ENCODE results near the gene FOXJ3.

Gene FOXJ3

DNA sequence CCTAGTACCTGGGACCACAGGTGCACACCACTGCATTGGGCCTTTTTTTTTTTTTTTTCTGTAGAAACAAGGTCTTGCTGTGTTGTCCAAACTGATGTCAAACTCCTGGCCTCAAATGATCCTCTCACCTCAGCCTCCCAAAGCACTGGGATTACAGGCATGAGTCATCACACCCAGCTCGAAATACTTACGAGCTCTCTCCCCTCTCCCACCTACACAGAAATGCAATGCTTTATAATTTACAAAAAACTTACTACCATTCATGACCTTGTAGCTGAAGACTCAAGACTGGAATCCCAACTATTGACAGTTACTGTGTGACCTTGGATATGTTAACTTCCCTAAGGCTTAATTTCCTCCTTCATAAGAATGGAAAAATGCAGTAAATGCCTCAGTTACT, 18.7 kb downstream of the FOXJ3 start:
- no peak for TF ChIP-seq SP1 (IDR thresholded peaks at IDR 0.05)
- TF ChIP-seq FOXM1 (IDR thresholded peaks at IDR 0.05; ENCODE audit: borderline replicate concordance) = no peak
- TF ChIP-seq, protein P1, sequence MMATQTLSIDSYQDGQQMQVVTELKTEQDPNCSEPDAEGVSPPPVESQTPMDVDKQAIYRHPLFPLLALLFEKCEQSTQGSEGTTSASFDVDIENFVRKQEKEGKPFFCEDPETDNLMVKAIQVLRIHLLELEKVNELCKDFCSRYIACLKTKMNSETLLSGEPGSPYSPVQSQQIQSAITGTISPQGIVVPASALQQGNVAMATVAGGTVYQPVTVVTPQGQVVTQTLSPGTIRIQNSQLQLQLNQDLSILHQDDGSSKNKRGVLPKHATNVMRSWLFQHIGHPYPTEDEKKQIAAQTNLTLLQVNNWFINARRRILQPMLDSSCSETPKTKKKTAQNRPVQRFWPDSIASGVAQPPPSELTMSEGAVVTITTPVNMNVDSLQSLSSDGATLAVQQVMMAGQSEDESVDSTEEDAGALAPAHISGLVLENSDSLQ (IDR thresholded peaks at IDR 0.05) = no peak
- TF ChIP-seq FOXK2 (IDR thresholded peaks at IDR 0.05) = no peak
- no peak for TF ChIP-seq ELF4 (IDR thresholded peaks at IDR 0.05)
- TF ChIP-seq TARDBP (IDR thresholded peaks at IDR 0.05) = no peak
- TF ChIP-seq HDGF (IDR thresholded peaks at IDR 0.05; ENCODE audit: borderline replicate concordance) = no peak
- TF ChIP-seq CTBP1 (IDR thresholded peaks at IDR 0.05; ENCODE audit: borderline replicate concordance) = no peak
- no peak for TF ChIP-seq ARNT (IDR thresholded peaks at IDR 0.05)
- TF ChIP-seq SUZ12 (IDR thresholded peaks at IDR 0.05) = no peak
- TF ChIP-seq FOXA1 (IDR thresholded peaks at IDR 0.05) = no peak
- TF ChIP-seq LEF1 (IDR thresholded peaks at IDR 0.05; ENCODE audit: borderline replicate concordance) = no peak
- TF ChIP-seq NFRKB (IDR thresholded peaks at IDR 0.05) = no peak
- TF ChIP-seq ZNF384 (IDR thresholded peaks at IDR 0.05) = no peak
- no peak for TF ChIP-seq BHLHE40 (IDR thresholded peaks at IDR 0.05; ENCODE audit: borderline replicate concordance)
- no peak for TF ChIP-seq L3MBTL2 (conservative IDR thresholded peaks at IDR 0.05)
- ChIA-PET CTCF (no interaction called here), POLR2A (interaction anchor here (1.0 to 1.2 kb wide), 2 partner anchors 18 to 141 kb away, joined by 4 read pairs; partner anchors contain the start of gene FOXJ3)
- DNase-seq (ENCODE audit: extremely low spot score) = no peak

DNA sequence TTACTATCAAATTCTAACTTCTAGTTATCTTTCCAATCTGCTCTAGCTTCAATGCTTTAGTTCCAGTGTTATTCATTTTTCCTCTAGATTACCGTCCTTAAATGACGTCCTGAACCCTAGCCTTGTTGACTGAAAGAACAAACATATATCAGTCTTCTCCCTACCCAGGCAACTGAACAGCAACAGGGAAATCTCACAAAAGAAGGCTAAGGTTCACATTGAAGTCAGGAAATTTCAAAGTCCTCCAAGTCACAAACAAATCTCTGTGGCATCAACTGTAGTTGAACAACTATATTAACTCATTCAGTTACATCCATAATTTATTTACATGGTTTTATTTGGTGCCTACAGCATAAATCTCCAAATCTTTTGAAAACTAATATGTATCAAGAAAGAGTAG, 19.5 kb downstream of the FOXJ3 start:
- POLR2A ChIA-PET = interaction anchor here (1.2 kb wide), 1 partner anchor 19 kb away, joined by 4 read pairs; the partner anchor contains the start of gene FOXJ3
- TF ChIP-seq TARDBP (IDR thresholded peaks at IDR 0.05) = no peak
- no peak for TF ChIP-seq ZNF384 (IDR thresholded peaks at IDR 0.05)
- TF ChIP-seq FOXK2 (IDR thresholded peaks at IDR 0.05) = no peak
- no peak for TF ChIP-seq L3MBTL2 (conservative IDR thresholded peaks at IDR 0.05)
- no peak for TF ChIP-seq LEF1 (IDR thresholded peaks at IDR 0.05; ENCODE audit: borderline replicate concordance)
- TF ChIP-seq ELF4 (IDR thresholded peaks at IDR 0.05) = no peak
- no peak for TF ChIP-seq HDGF (IDR thresholded peaks at IDR 0.05; ENCODE audit: borderline replicate concordance)
- no peak for TF ChIP-seq ARNT (IDR thresholded peaks at IDR 0.05)
- no peak for TF ChIP-seq FOXA1 (IDR thresholded peaks at IDR 0.05)
- TF ChIP-seq, protein P1 (IDR thresholded peaks at IDR 0.05) = no peak
- no peak for TF ChIP-seq SP1 (IDR thresholded peaks at IDR 0.05)
- no peak for TF ChIP-seq CTBP1 (IDR thresholded peaks at IDR 0.05; ENCODE audit: borderline replicate concordance)
- TF ChIP-seq FOXM1 (IDR thresholded peaks at IDR 0.05; ENCODE audit: borderline replicate concordance) = no peak
- TF ChIP-seq BHLHE40 (IDR thresholded peaks at IDR 0.05; ENCODE audit: borderline replicate concordance) = no peak
- no peak for TF ChIP-seq NFRKB (IDR thresholded peaks at IDR 0.05)
- TF ChIP-seq SUZ12 (IDR thresholded peaks at IDR 0.05) = no peak
- CTCF ChIA-PET = no interaction called here
- DNase-seq (ENCODE audit: extremely low spot score) = no peak

DNA sequence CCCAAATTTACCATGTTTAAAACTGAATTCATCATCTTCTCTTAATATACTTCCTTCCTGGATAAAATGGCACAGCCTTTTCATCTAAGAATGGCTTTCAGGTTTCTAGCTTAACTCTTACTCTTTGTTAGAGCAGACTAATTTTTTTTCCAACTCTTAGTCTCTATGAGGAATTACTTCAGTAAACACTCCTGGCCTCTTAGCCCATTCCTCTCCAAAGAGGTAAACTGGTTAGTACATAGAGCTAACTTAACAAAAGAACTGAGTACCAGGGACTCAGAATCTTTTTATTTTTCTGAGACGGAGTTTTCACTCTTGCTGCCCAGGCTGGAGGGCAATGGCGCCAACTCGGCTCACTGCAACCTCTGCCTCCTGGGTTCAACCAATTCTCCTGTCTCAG, 21.1 kb downstream of the FOXJ3 start:
- ChIA-PET CTCF (interaction anchor here (0.7 kb wide), 1 partner anchor 798 kb away, joined by 3 read pairs; no protein-coding TSS in a partner anchor), POLR2A (no interaction called here)
- no peak for DNase-seq (ENCODE audit: extremely low spot score)
- TF ChIP-seq, protein P1 (IDR thresholded peaks at IDR 0.05) = no peak
- TF ChIP-seq ZNF384 (IDR thresholded peaks at IDR 0.05) (no peak), FOXM1 (IDR thresholded peaks at IDR 0.05; ENCODE audit: borderline replicate concordance) (no peak), BHLHE40 (IDR thresholded peaks at IDR 0.05; ENCODE audit: borderline replicate concordance) (no peak), FOXA1 (IDR thresholded peaks at IDR 0.05) (no peak), LEF1 (IDR thresholded peaks at IDR 0.05; ENCODE audit: borderline replicate concordance) (no peak), TARDBP (IDR thresholded peaks at IDR 0.05) (no peak), L3MBTL2 (conservative IDR thresholded peaks at IDR 0.05) (no peak), NFRKB (IDR thresholded peaks at IDR 0.05) (no peak)

DNA sequence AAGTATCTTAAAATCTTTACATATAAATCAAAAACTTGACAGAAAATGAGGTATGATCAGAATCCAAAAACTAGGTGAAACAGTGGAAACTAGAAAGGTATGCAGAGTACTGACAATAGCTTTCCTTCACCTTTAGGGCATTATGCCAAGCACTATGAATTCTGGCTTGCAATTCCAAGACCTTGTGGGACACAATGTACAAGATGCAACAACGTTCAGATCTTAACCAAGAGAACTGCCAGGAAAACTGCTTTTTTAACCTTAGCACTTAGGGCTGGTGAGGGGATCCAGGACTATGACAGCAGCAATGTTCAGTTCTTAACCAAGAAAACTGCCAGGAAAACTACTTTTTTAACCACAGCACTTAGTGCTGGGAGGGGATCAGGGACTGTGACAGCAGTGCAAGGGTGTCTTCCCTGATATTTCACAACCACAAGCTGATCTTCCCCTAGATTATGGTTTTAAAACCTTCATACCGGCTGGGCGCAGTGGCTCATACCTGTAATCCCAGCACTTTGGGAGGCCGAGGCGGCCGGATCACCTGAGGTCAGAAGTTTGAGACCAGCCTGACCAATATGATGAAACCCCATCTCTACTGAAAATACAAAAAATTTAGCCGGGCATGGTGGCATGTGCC, 22.3 kb downstream of the FOXJ3 start:
- no peak for DNase-seq (ENCODE audit: extremely low spot score)
- ChIA-PET POLR2A (no interaction called here), CTCF (no interaction called here)
- no peak for TF ChIP-seq CTBP1 (IDR thresholded peaks at IDR 0.05; ENCODE audit: borderline replicate concordance)
- no peak for TF ChIP-seq ARNT (IDR thresholded peaks at IDR 0.05)
- TF ChIP-seq L3MBTL2 (conservative IDR thresholded peaks at IDR 0.05) = no peak
- TF ChIP-seq ELF4 (IDR thresholded peaks at IDR 0.05) = no peak
- no peak for TF ChIP-seq ZNF384 (IDR thresholded peaks at IDR 0.05)
- no peak for TF ChIP-seq SP1 (IDR thresholded peaks at IDR 0.05)
- TF ChIP-seq FOXM1 (IDR thresholded peaks at IDR 0.05; ENCODE audit: borderline replicate concordance) = no peak
- TF ChIP-seq SUZ12 (IDR thresholded peaks at IDR 0.05) = no peak
- TF ChIP-seq FOXK2 (IDR thresholded peaks at IDR 0.05) = no peak
- no peak for TF ChIP-seq FOXA1 (IDR thresholded peaks at IDR 0.05)
- TF ChIP-seq BHLHE40 (IDR thresholded peaks at IDR 0.05; ENCODE audit: borderline replicate concordance) = no peak
- TF ChIP-seq, protein P1 (IDR thresholded peaks at IDR 0.05) = no peak
- TF ChIP-seq TARDBP (IDR thresholded peaks at IDR 0.05) = no peak
- TF ChIP-seq LEF1 (IDR thresholded peaks at IDR 0.05; ENCODE audit: borderline replicate concordance) = no peak
- TF ChIP-seq NFRKB (IDR thresholded peaks at IDR 0.05) = no peak
- no peak for TF ChIP-seq HDGF (IDR thresholded peaks at IDR 0.05; ENCODE audit: borderline replicate concordance)

DNA sequence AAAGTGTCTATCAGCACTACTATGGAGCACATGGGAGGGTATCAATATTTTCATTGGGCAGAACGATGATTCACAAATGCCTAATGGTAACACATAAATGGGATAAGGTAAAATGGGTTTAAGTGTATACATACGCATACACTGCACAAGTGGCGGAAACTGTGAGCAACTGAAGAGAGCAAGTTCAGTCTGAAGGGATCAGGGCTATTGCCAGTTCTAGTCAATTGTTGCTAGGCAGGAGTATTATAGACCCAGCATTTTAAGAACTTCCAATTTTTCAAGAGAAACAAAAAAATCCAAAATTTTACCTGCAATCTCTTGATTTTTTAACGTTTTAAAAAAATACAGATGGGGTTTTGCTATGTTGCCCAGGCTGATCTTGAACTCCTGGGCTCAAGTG, 23.1 kb downstream of the FOXJ3 start:
- POLR2A ChIA-PET = no interaction called here
- TF ChIP-seq CTBP1 (IDR thresholded peaks at IDR 0.05; ENCODE audit: borderline replicate concordance) (no peak), ELF4 (IDR thresholded peaks at IDR 0.05) (no peak), LEF1 (IDR thresholded peaks at IDR 0.05; ENCODE audit: borderline replicate concordance) (no peak), FOXK2 (IDR thresholded peaks at IDR 0.05) (no peak), BHLHE40 (IDR thresholded peaks at IDR 0.05; ENCODE audit: borderline replicate concordance) (no peak), NFRKB (IDR thresholded peaks at IDR 0.05) (no peak), ZNF384 (IDR thresholded peaks at IDR 0.05) (no peak), HDGF (IDR thresholded peaks at IDR 0.05; ENCODE audit: borderline replicate concordance) (no peak), ARNT (IDR thresholded peaks at IDR 0.05) (no peak), FOXA1 (IDR thresholded peaks at IDR 0.05) (no peak), TARDBP (IDR thresholded peaks at IDR 0.05) (no peak), SP1 (IDR thresholded peaks at IDR 0.05) (no peak), SUZ12 (IDR thresholded peaks at IDR 0.05) (no peak), L3MBTL2 (conservative IDR thresholded peaks at IDR 0.05) (no peak), FOXM1 (IDR thresholded peaks at IDR 0.05; ENCODE audit: borderline replicate concordance) (no peak)
- TF ChIP-seq, protein P1 (IDR thresholded peaks at IDR 0.05) = no peak
- CTCF ChIA-PET = interaction anchor here (1.0 kb wide), 1 partner anchor 18 kb away, joined by 3 read pairs; no protein-coding TSS in a partner anchor
- no peak for DNase-seq (ENCODE audit: extremely low spot score)
